A549 (cell line): ENCODE results near the gene TRIO. TPM values are rescaled to one million over a fixed set of nuclear protein-coding genes. Genes with fewer than 3 reads are reported as not detected.

Source experiments
- ATAC-seq, 2 experiments: fragments of 200-7000 bp in 1 of 2; fragments of >200 bp in 1 of 2; cut with Nextera tagmentation in 1 of 2; cut with Tn5 transposase in 1 of 2; 3 replicates each; pipeline versions ENCODE4 v1.8.0 to v1.9.1; 2018 to 2020; ENCODE audit warnings: mild to moderate bottlenecking in 1 of 2, moderate library complexity in 1 of 2
- CTCF ChIA-PET: fragments of 300-600 bp; sonication (Branson Sonifier 250); formaldehyde crosslinking; extraction: SDS; loops from one replicate; lab custom pipeline; 2021; ENCODE audit warnings: antibody characterized with exemption, inconsistent platforms; lab: Yijun Ruan, JAX
- POLR2A ChIA-PET: fragments of 350-600 bp; formaldehyde crosslinking; extraction: SDS; loops from one replicate; lab custom pipeline; 2021; ENCODE audit warnings: antibody characterized with exemption, inconsistent platforms; lab: Yijun Ruan, JAX
- DNase-seq, 2 experiments: peaks; one replicate each; pipeline versions ENCODE4 v3.0.0 to v3.0.0-alpha.2; 2011 to 2016; ENCODE audit warnings: low read depth in 1 of 2, low spot score in 1 of 2
- FAIRE-seq: peaks from 2 replicates; lab custom pipeline; 2011; peaks lifted over from hg19 to GRCh38; lab: Jason Lieb, UNC
- H3K27ac ChIP-seq, 2 experiments: fragments of >200 bp; sonication (Bioruptor Twin); formaldehyde crosslinking; 3 replicates each; pipeline ENCODE4 v1.5.1; 2016 to 2017
- H3K4me1 ChIP-seq: fragments of >200 bp; sonication (Bioruptor Twin); formaldehyde crosslinking; 3 replicates; pipeline ENCODE4 v1.6.1; 2016
- H3K4me2 ChIP-seq: fragments of >200 bp; sonication (Bioruptor Twin); formaldehyde crosslinking; 3 replicates; pipeline ENCODE4 v1.6.1; 2016
- H3K4me3 ChIP-seq: fragments of >200 bp; sonication (Bioruptor Twin); formaldehyde crosslinking; 3 replicates; pipeline ENCODE4 v1.5.1; 2016
- H3K9me3 ChIP-seq: fragments of >200 bp; sonication (Bioruptor Twin); formaldehyde crosslinking; 3 replicates; pipeline ENCODE4 v1.6.1; 2016
- ATOH8 ChIP-seq: fragments of 250-450 bp; sonication (Bioruptor Pico); IDR thresholded peaks from 2 replicates; pipeline ENCODE4 v1.5.0; 2020; ENCODE audit warnings: low read depth, mild to moderate bottlenecking, moderate library complexity
- CEBPB ChIP-seq, 2 experiments: fragments of >200 bp in 1 of 2; sonication (Bioruptor Twin) in 1 of 2; formaldehyde crosslinking in 1 of 2; IDR thresholded peaks; 2 replicates each; pipeline ENCODE4 v1.6.1; 2012 to 2016
- E2F6 ChIP-seq: IDR thresholded peaks from 2 replicates; pipeline ENCODE4 v1.6.1; 2012; ENCODE audit warnings: low read depth, borderline replicate concordance
- ESRRA ChIP-seq: fragments of 150-350 bp; IDR thresholded peaks from 2 replicates; pipeline ENCODE4 v1.6.1; 2014; ENCODE audit warnings: mild to moderate bottlenecking, low read length, borderline replicate concordance
- FOXS1 ChIP-seq: fragments of 250-450 bp; sonication (Bioruptor Pico); IDR thresholded peaks from 2 replicates; pipeline ENCODE4 v1.5.0; 2020; ENCODE audit warnings: mild to moderate bottlenecking, moderate library complexity
- HOXA7 ChIP-seq: fragments of 250-450 bp; sonication (Bioruptor Pico); IDR thresholded peaks from 2 replicates; pipeline ENCODE4 v1.5.0; 2020; ENCODE audit warnings: mild to moderate bottlenecking, moderate library complexity
- HOXB13 ChIP-seq: fragments of 250-450 bp; sonication (Bioruptor Pico); IDR thresholded peaks from 2 replicates; pipeline ENCODE4 v1.5.0; 2020; ENCODE audit warnings: low read depth, mild to moderate bottlenecking, moderate library complexity
- JUN ChIP-seq, 2 experiments: fragments of >200 bp; sonication (Bioruptor Twin); formaldehyde crosslinking; IDR thresholded peaks; 2 replicates in 1 of 2; 3 replicates in 1 of 2; pipeline ENCODE4 v1.6.1; 2016 to 2017
- KDM5A ChIP-seq: fragments of 200-600 bp; sonication (generic); IDR thresholded peaks from 2 replicates; pipeline ENCODE4 v1.6.1; 2016; ENCODE audit warnings: antibody characterized with exemption, mild to moderate bottlenecking
- MAFK ChIP-seq: fragments of 450-650 bp; IDR thresholded peaks from 2 replicates; pipeline ENCODE4 v1.6.1; 2014; ENCODE audit not compliant: partially characterized antibody
- MAZ ChIP-seq: fragments of 150-350 bp; IDR thresholded peaks from 2 replicates; pipeline ENCODE4 v1.6.1; 2014; ENCODE audit warnings: antibody characterized with exemption, low read depth, low read length, borderline replicate concordance
- NFE2L2 ChIP-seq: fragments of 150-350 bp; conservative IDR thresholded peaks from 2 replicates; pipeline ENCODE4 v1.6.1; 2014; ENCODE audit warnings: low read length
- POLR2A ChIP-seq: IDR thresholded peaks from 2 replicates; pipeline ENCODE4 v1.6.1; 2012; ENCODE audit warnings: mild to moderate bottlenecking, low read length
- POLR2AphosphoS2 ChIP-seq: conservative IDR thresholded peaks from 2 replicates; pipeline ENCODE4 v1.6.1; 2012; ENCODE audit warnings: low read length, improper control_type of control experiment, inconsistent platforms
- RAD21 ChIP-seq, 2 experiments: fragments of >200 bp in 1 of 2; sonication (Bioruptor Twin) in 1 of 2; formaldehyde crosslinking in 1 of 2; IDR thresholded peaks in 1 of 2; conservative IDR thresholded peaks in 1 of 2; 2 replicates in 1 of 2; 3 replicates in 1 of 2; pipeline ENCODE4 v1.6.1; 2012 to 2018; ENCODE audit warnings: inconsistent platforms in 1 of 2
- RARB ChIP-seq: fragments of 250-450 bp; sonication (Bioruptor Pico); IDR thresholded peaks from 2 replicates; pipeline ENCODE4 v1.8.0; 2021; ENCODE audit warnings: mild to moderate bottlenecking, moderate library complexity
- RCOR1 ChIP-seq: fragments of 150-350 bp; IDR thresholded peaks from 2 replicates; pipeline ENCODE4 v1.6.1; 2014; ENCODE audit warnings: antibody characterized with exemption, low read length, low read depth
- REST ChIP-seq: fragments of 200-600 bp; sonication (generic); IDR thresholded peaks from 2 replicates; pipeline ENCODE4 v1.6.1; 2016; ENCODE audit warnings: antibody characterized with exemption, mild to moderate bottlenecking, moderate library complexity
- RFX5 ChIP-seq: fragments of 450-650 bp; IDR thresholded peaks from 2 replicates; pipeline ENCODE4 v1.7.1; 2014; ENCODE audit warnings: antibody characterized with exemption, mild to moderate bottlenecking, moderate library complexity
- RNF2 ChIP-seq: fragments of 200-600 bp; sonication (generic); IDR thresholded peaks from 2 replicates; pipeline ENCODE4 v1.6.1; 2016; ENCODE audit warnings: low read depth, mild to moderate bottlenecking, antibody characterized with exemption, moderate library complexity, borderline replicate concordance
- USF2 ChIP-seq: fragments of 450-650 bp; IDR thresholded peaks from 2 replicates; pipeline ENCODE4 v1.6.1; 2014; ENCODE audit warnings: antibody characterized with exemption
- ZSCAN20 ChIP-seq: fragments of 250-450 bp; sonication (Bioruptor Pico); IDR thresholded peaks from 2 replicates; pipeline ENCODE4 v1.8.0; 2022; ENCODE audit warnings: mild to moderate bottlenecking, moderate library complexity
- WGBS: methylation state at CpG from one replicate; pipeline ENCODE4 v1.1.6; 2017; ENCODE audit errors: missing lambda C conversion rate; 5-methylcytosine and 5-hydroxymethylcytosine counted together
- polyA plus RNA-seq, 4 experiments: library from polyadenylated mRNA; depleted of rRNA in 3 of 4; stranded (reverse); fragments of >200 nt; fragmentation: RNase III in 1 of 4; extraction: RNeasy Plus Mini Kit Qiagen cat#74134 plus additional on column Dnase treatment in 1 of 4; gene quantifications; 2 replicates in 3 of 4; 3 replicates in 1 of 4; pipeline ENCODE4 v1.2.3, GENCODE V29; 2011 to 2017
- TF ChIP-seq, protein P1 (sequence below): IDR thresholded peaks from 2 replicates; pipeline ENCODE4 v1.6.1; 2012
- TF ChIP-seq, protein P2 (sequence below): fragments of >200 bp; sonication (Bioruptor Twin); formaldehyde crosslinking; IDR thresholded peaks from 3 replicates; pipeline ENCODE4 v1.6.1; 2016

Gene TRIO
- polyA plus RNA-seq, 2 of the 4 experiments (the other 2 are of a cell fraction), result 47.5 to 79.0 TPM

DNA sequence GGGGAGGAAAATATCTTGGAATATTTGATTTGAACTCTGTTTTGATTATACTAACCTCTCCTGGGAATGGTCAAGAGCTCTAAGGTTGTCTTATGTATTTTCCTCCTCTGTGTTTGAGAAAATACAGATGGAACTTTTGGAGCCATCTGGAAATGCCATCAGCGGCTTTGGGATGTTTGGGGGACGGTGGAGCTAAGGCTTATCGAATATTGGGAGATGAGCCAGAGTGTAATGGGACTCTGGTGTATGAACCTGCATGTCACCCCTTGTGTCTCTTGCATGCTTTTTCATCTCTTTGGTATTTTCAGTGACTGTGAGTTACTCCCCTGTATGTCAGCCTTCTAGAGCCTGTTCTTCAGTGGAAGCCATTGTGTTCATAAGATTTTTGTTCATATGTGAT, 258.5 kb downstream of the TRIO start:
- TF ChIP-seq MAFK (no peak), JUN (IDR thresholded peaks at IDR 0.05) (no peak), REST (no peak), POLR2AphosphoS2 (no peak), RFX5 (no peak)
- Histone ChIP-seq H3K4me1 (peaks cover 14% of the 10 kb centered on the region), H3K9me3 (no peaks in the 10 kb centered on the region), H3K4me3 (no peak overlapping the region), H3K27ac (no peak overlapping the region), H3K4me2 (no peak overlapping the region)
- DNase-seq (no peak), FAIRE-seq (no peak), ATAC-seq (no peak)
- WGBS, result 99% methylated on average over 3 of the region's 3 CpGs
- ChIA-PET POLR2A (no interaction called here), CTCF (interaction anchor here (0.6 to 5.5 kb wide), 2 partner anchors 247 to 614 kb away, joined by 3 to 43 read pairs; no protein-coding TSS in a partner anchor)

DNA sequence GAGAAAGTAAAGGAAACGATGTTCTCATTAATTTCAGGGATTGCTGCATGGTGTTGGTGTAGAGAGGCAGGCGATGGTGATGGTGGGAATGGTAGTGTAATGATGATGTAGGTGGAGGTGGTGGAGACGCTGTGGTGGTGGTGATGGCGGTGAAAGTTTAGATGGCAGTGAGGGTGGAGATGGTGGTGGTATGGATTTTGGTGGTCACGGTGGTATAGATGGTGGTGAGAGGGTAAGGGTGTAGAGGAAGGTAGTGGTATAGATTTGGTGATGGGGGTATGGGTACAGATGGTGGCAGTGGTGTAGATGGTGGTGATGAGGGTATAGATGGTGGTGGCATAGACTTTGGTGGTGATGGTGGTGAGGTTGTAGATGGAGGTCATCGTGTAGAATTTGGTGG, 259.3 kb downstream of the TRIO start:
- POLR2A ChIA-PET, result no interaction called here
- Histone ChIP-seq H3K27ac (no peak overlapping the region), H3K4me2 (no peak overlapping the region), H3K4me3 (no peak overlapping the region), H3K4me1 (peaks cover 14% of the 10 kb centered on the region), H3K9me3 (no peaks in the 10 kb centered on the region)
- no peak for TF ChIP-seq NFE2L2
- TF ChIP-seq MAZ, result no peak
- TF ChIP-seq, protein P1, sequence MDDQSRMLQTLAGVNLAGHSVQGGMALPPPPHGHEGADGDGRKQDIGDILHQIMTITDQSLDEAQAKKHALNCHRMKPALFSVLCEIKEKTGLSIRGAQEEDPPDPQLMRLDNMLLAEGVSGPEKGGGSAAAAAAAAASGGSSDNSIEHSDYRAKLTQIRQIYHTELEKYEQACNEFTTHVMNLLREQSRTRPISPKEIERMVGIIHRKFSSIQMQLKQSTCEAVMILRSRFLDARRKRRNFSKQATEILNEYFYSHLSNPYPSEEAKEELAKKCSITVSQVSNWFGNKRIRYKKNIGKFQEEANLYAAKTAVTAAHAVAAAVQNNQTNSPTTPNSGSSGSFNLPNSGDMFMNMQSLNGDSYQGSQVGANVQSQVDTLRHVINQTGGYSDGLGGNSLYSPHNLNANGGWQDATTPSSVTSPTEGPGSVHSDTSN, result no peak
- TF ChIP-seq JUN (IDR thresholded peaks at IDR 0.05), result no peak
- TF ChIP-seq RCOR1, result no peak
- TF ChIP-seq RARB (CRISPR knock-in tag), result no peak
- no peak for TF ChIP-seq HOXA7 (CRISPR knock-in tag)
- no peak for TF ChIP-seq POLR2A
- TF ChIP-seq HOXB13 (CRISPR knock-in tag), result no peak
- no peak for ATAC-seq
- WGBS, result 96% methylated on average over 6 of the region's 6 CpGs
- CTCF ChIA-PET, result interaction anchor here (5.5 kb wide), 1 partner anchor 246 kb away, joined by 43 read pairs; no protein-coding TSS in a partner anchor
- FAIRE-seq, result no peak
- no peak for DNase-seq

DNA sequence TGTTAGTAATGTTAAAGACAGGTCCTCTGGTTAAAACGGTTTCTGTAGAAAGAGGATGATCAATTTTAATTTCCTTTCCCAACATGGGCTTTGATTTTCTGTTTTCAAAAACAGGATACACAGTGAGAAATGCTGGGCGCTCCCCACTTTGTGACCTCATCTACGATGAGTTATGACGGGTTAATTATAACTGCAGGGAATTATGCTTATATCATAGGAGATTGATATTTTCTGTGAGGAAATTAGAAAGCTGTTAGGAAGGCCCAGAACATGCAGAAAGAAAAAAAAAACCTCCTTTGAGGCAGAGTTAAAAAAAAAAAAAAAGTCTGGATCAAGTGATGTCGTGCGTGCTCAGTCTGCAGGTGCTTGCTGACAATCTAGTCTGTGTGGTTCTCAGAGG, 261.6 kb downstream of the TRIO start:
- 95% methylated on average over 6 of the region's 6 CpGs for WGBS
- DNase-seq (no peak), ATAC-seq (no peak), FAIRE-seq (no peak)
- Histone ChIP-seq H3K9me3 (no peaks in the 10 kb centered on the region), H3K4me3 (no peak overlapping the region), H3K4me1 (peaks cover 9% of the 10 kb centered on the region), H3K4me2 (no peak overlapping the region), H3K27ac (no peak overlapping the region)
- POLR2A ChIA-PET, result no interaction called here
- CTCF ChIA-PET, result interaction anchor here (0.6 to 1.4 kb wide), 4 partner anchors 13 to 284 kb away, joined by 3 to 4 read pairs (median 4); no protein-coding TSS in a partner anchor
- TF ChIP-seq RNF2, result no peak
- no peak for TF ChIP-seq KDM5A
- TF ChIP-seq ATOH8 (CRISPR knock-in tag), result no peak
- TF ChIP-seq USF2, result no peak
- TF ChIP-seq ESRRA, result no peak
- TF ChIP-seq E2F6, result no peak
- no peak for TF ChIP-seq CEBPB (IDR thresholded peaks at IDR 0.05)
- no peak for TF ChIP-seq RAD21 (conservative IDR thresholded peaks at IDR 0.05 in 1 of 2, IDR thresholded peaks at IDR 0.05 in 1 of 2)
- TF ChIP-seq, protein P1, result no peak
- TF ChIP-seq ZSCAN20 (CRISPR knock-in tag), result no peak
- TF ChIP-seq, protein P2, sequence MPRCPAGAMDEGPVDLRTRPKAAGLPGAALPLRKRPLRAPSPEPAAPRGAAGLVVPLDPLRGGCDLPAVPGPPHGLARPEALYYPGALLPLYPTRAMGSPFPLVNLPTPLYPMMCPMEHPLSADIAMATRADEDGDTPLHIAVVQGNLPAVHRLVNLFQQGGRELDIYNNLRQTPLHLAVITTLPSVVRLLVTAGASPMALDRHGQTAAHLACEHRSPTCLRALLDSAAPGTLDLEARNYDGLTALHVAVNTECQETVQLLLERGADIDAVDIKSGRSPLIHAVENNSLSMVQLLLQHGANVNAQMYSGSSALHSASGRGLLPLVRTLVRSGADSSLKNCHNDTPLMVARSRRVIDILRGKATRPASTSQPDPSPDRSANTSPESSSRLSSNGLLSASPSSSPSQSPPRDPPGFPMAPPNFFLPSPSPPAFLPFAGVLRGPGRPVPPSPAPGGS, result no peak
- TF ChIP-seq FOXS1 (CRISPR knock-in tag), result no peak
- no peak for TF ChIP-seq NFE2L2
